GM23248 (cell line): Measurements from ENCODE around the gene LLGL1. TPM values are rescaled to one million over a fixed set of nuclear protein-coding genes. Genes with fewer than 3 reads are reported as not detected.
A peak's percentile ranks its signal among the peaks of the same experiment; 100 is the strongest.

Experiments used
- DNase-seq: peaks from one replicate; pipeline ENCODE4 v3.0.0-alpha.2; 2015
- H2AFZ ChIP-seq: fragments of 200-600 bp; sonication (generic); 2 replicates; pipeline ENCODE4 v1.6.1; 2016; ENCODE audit warnings: antibody characterized with exemption
- H3F3A ChIP-seq: fragments of 200-600 bp; sonication (generic); 2 replicates; pipeline ENCODE4 v1.6.1; 2016; ENCODE audit warnings: mild to moderate bottlenecking, antibody characterized with exemption, mixed run types; ENCODE audit not compliant: insufficient read depth
- H3K27ac ChIP-seq: fragments of 200-600 bp; sonication (generic); 2 replicates; pipeline ENCODE4 v1.5.1; 2016; ENCODE audit warnings: mild to moderate bottlenecking
- H3K27me3 ChIP-seq: fragments of 200-600 bp; sonication (generic); replicated peaks from 2 replicates; pipeline ENCODE4 v1.6.1; 2016; ENCODE audit warnings: mild to moderate bottlenecking; ENCODE audit not compliant: insufficient read depth
- H3K36me3 ChIP-seq: fragments of 200-600 bp; sonication (generic); 2 replicates; pipeline ENCODE4 v1.6.1; 2016; ENCODE audit warnings: low read depth, mild to moderate bottlenecking
- H3K4me1 ChIP-seq: fragments of 200-600 bp; sonication (generic); 2 replicates; pipeline ENCODE4 v1.6.1; 2016; ENCODE audit warnings: mild to moderate bottlenecking; ENCODE audit not compliant: insufficient read depth
- H3K4me2 ChIP-seq: fragments of 200-600 bp; sonication (generic); one replicate; pipeline ENCODE4 v1.6.1; 2016; ENCODE audit warnings: mild to moderate bottlenecking; ENCODE audit not compliant: unreplicated experiment
- H3K4me3 ChIP-seq: fragments of 200-600 bp; sonication (generic); 2 replicates; pipeline ENCODE4 v1.5.1; 2016; ENCODE audit warnings: mild to moderate bottlenecking
- H3K79me2 ChIP-seq: fragments of 200-600 bp; sonication (generic); 2 replicates; pipeline ENCODE4 v1.6.1; 2016; ENCODE audit warnings: mild to moderate bottlenecking; ENCODE audit not compliant: insufficient read depth
- H3K9ac ChIP-seq: fragments of 200-600 bp; sonication (generic); 2 replicates; pipeline ENCODE4 v1.6.1; 2016; ENCODE audit warnings: mild to moderate bottlenecking
- H3K9me2 ChIP-seq: fragments of 200-600 bp; sonication (generic); 2 replicates; pipeline ENCODE4 v1.6.1; 2016; ENCODE audit warnings: mixed run types, mild to moderate bottlenecking, moderate library complexity; ENCODE audit not compliant: insufficient read depth
- H3K9me3 ChIP-seq: fragments of 200-600 bp; sonication (generic); one replicate; pipeline ENCODE4 v1.6.1; 2017; ENCODE audit warnings: low read depth
- H4K20me1 ChIP-seq: fragments of 200-600 bp; sonication (generic); 2 replicates; pipeline ENCODE4 v1.6.0; 2016; ENCODE audit not compliant: insufficient read depth
- EZH2 ChIP-seq: fragments of 200-600 bp; sonication (generic); IDR thresholded peaks from 2 replicates; pipeline ENCODE4 v1.6.1; 2018; ENCODE audit warnings: antibody characterized with exemption, mild to moderate bottlenecking; ENCODE audit not compliant: insufficient read depth, poor library complexity, severe bottlenecking
- EZH2phosphoT487 ChIP-seq: fragments of 200-600 bp; sonication (generic); IDR thresholded peaks from 2 replicates; pipeline ENCODE4 v1.6.1; 2018; ENCODE audit warnings: antibody characterized with exemption, moderate library complexity, mild to moderate bottlenecking, low read depth; ENCODE audit not compliant: insufficient read depth
- WGBS, 2 experiments: methylation state at CpG; one replicate each; pipeline ENCODE4 v1.1.6; 2015 to 2017; ENCODE audit warnings: low lambda C conversion rate in 2 of 2, low coverage in 1 of 2; ENCODE audit errors: missing lambda C conversion rate in 2 of 2; 5-methylcytosine and 5-hydroxymethylcytosine counted together
- in situ Hi-C: fragments of 300-500 bp; cut with MboI; formaldehyde crosslinking; loops from 2 replicates; pipeline ENCODE4 v1.15.0; 2020
- polyA plus RNA-seq: library from polyadenylated mRNA; unstranded; fragments of >200 nt; fragmentation: Nextera tagmentation; extraction: Ambion mirVana; gene quantifications from 2 replicates; pipeline ENCODE4 v1.2.1, GENCODE V29; 2016
- total RNA-seq: library from RNA; depleted of rRNA; stranded (reverse); fragments of >200 nt; shearing (Covaris generic); gene quantifications from 2 replicates; pipeline ENCODE4 v1.2.3, GENCODE V29; 2014

Gene LLGL1
- total and polyA plus RNA-seq, 2 experiments from 2014 or later = 3.5 to 40.3 TPM

DNA sequence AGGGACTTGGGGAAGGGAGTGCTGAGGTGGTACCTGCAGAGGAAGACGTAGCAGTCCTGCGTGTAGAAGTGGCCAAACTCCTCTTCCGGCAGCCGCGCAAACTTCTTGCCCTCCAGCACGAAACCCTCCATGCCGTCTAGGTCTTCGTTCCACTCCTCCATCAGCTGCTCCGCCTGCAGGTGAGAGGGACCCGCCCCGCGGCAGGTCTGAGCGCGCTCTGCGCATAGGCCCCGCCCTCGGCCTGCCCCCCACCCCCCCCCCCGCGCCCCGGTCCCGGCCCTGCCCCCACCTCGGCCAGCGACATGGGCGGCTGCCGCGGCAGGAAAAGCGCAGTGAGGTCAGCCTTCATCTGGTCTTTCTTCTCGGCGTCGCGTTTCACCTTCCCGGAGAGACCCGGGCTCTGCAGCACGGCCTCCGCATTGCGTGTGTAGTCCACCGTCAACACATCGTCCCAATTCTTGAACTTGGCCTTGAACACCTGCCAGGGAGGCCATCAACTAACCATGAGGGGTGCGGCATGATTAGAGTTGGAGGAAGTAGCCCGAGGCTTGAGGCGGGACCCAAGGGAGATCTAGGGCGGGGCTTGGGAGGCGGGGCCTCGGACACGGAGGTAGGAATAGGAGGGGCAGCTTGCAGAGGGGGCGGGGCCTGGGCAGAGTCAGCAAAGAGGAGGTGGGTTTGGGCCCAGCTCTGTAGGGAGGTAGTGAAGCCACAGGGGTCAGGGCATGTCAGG lies 21.6 kb downstream of the LLGL1 start:
- Histone ChIP-seq H3K9me2 (no peaks in the 10 kb centered on the region), H4K20me1 (no peaks in the 10 kb centered on the region), H3K9me3 (no peaks in the 10 kb centered on the region), H3K4me1 (no peaks in the 10 kb centered on the region), H3K9ac (no peak overlapping the region), H3F3A (peaks cover 6% of the 10 kb centered on the region; the same call in 1 of the 2 replicates), H3K4me3 (no peak overlapping the region), H3K79me2 (no peaks in the 10 kb centered on the region), H3K27me3 (no peaks in the 10 kb centered on the region), H3K4me2 (no peak overlapping the region), H3K36me3 (peaks cover 36% of the 10 kb centered on the region; the same call in 1 of the 2 replicates), H2AFZ (no peak overlapping the region), H3K27ac (no peak overlapping the region)
- 55 to 64% methylated on average over 29 to 46 of the region's 46 CpGs for whole genome bisulfite sequencing, 2 experiments
- no peak for TF ChIP-seq EZH2phosphoT487
- no peak for TF ChIP-seq EZH2
- DNase-seq = peak; percentile 63
- in situ Hi-C loops = no loop called here

DNA sequence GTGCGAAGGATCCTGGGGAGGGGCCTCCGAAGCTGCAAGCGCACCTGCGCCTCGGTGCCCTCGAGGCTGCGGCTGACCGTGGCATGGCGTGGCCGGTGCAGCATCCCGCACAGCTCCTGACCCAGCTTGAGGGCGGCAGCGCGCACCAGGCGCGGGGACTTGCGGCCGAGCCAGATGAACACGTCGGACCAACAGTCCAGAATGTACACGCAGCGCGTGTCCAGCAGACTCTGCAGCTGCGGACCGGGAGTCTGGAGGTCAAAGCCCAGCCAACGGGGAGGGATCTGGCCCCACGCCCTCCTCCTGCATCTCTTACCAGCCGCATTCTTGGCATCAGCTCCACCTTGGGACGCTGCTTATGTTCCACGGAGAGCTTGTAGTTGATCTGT lies 22.2 kb downstream of the LLGL1 start:
- in situ Hi-C loops = no loop called here
- no peaks in the 10 kb centered on the region for H3K27me3 ChIP-seq
- no peaks in the 10 kb centered on the region for H3K9me3 ChIP-seq
- no peak overlapping the region for H3K27ac ChIP-seq
- H3K79me2 ChIP-seq = peaks cover 3% of the 10 kb centered on the region; the same call in 1 of the 2 replicates
- DNase-seq = no peak
- peaks cover 36% of the 10 kb centered on the region; the same call in 1 of the 2 replicates for H3K36me3 ChIP-seq
- TF ChIP-seq EZH2 (no peak), EZH2phosphoT487 (no peak)
- no peaks in the 10 kb centered on the region for H3K9me2 ChIP-seq
- peaks cover 6% of the 10 kb centered on the region; the same call in 1 of the 2 replicates for H3F3A ChIP-seq
- WGBS, 2 experiments = 89 to 90% methylated on average over 21 to 30 of the region's 30 CpGs
- H3K4me2 ChIP-seq = no peak overlapping the region
- H3K9ac ChIP-seq = no peak overlapping the region
- no peak overlapping the region for H3K4me3 ChIP-seq
- no peaks in the 10 kb centered on the region for H3K4me1 ChIP-seq
- no peaks in the 10 kb centered on the region for H4K20me1 ChIP-seq
- H2AFZ ChIP-seq = no peak overlapping the region

DNA sequence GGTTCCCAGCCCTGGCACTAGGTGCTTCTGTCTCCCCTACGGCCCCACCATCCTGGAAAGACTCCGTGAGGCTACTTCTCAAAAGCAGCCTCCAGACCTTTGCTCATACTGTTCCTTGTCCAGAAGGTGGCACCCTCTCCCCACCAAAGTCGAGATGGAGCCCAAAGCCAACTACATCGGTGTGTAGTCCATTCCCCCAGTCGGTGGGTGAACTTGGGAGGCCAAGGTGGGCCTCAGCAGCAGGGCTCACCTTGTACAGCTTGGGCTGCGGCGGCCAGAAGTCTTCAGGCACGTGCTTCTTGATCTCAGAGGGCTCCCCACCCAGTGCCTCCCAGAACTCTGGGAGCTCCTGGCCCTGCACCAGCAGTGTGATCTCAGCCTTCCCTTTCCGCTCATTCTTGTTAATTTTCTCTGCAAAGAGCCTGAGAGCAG lies 22.9 kb downstream of the LLGL1 start:
- 46% methylated on average over 9 of the region's 9 CpGs for WGBS, 2 experiments

DNA sequence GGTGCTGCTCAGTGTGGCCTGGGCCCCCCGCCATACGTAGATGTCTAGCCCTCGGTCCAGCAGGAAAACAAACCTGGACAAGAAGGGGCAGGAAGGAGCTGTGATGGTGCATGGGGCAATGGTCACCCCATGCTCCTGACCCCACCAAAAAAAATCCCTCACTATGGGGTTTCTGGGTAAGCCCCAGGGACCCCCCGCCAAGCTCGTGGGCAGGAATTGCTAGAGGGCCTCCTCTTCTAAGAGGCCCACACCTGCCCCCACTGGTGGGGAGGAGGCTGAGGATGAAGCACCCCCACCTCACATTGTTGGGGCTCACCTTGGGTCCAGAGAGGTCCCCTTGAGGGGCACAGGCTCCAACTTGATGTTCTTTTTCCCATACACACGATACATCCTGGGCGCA lies 23.4 kb downstream of the LLGL1 start:
- Histone ChIP-seq H3K9ac (no peak overlapping the region), H3K4me2 (no peak overlapping the region), H3K36me3 (peaks cover 43% of the 10 kb centered on the region; the same call in 1 of the 2 replicates), H3K79me2 (peaks cover 10% of the 10 kb centered on the region; the same call in 1 of the 2 replicates), H3K4me1 (no peaks in the 10 kb centered on the region), H3K9me3 (no peaks in the 10 kb centered on the region), H3K27me3 (no peaks in the 10 kb centered on the region), H3K9me2 (no peaks in the 10 kb centered on the region), H2AFZ (no peak overlapping the region), H3K4me3 (no peak overlapping the region), H3K27ac (no peak overlapping the region), H4K20me1 (no peaks in the 10 kb centered on the region), H3F3A (peaks cover 6% of the 10 kb centered on the region; the same call in 1 of the 2 replicates)
- TF ChIP-seq EZH2 (no peak), EZH2phosphoT487 (no peak)
- 87 to 91% methylated on average over 7 of the region's 7 CpGs for WGBS, 2 experiments
- in situ Hi-C loops = no loop called here
- DNase-seq = no peak

More for the DNA sequence above, 22.9 kb downstream of the LLGL1 start:
- in situ Hi-C loops = no loop called here
- H4K20me1 ChIP-seq = no peaks in the 10 kb centered on the region
- H2AFZ ChIP-seq = no peak overlapping the region
- H3K9me3 ChIP-seq = no peaks in the 10 kb centered on the region
- no peaks in the 10 kb centered on the region for H3K4me1 ChIP-seq
- no peaks in the 10 kb centered on the region for H3K9me2 ChIP-seq
- peaks cover 6% of the 10 kb centered on the region; the same call in 1 of the 2 replicates for H3F3A ChIP-seq
- peaks cover 42% of the 10 kb centered on the region; the same call in 1 of the 2 replicates for H3K36me3 ChIP-seq
- H3K9ac ChIP-seq = no peak overlapping the region
- no peaks in the 10 kb centered on the region for H3K27me3 ChIP-seq
- H3K4me3 ChIP-seq = no peak overlapping the region
- H3K79me2 ChIP-seq = peaks cover 10% of the 10 kb centered on the region; the same call in 1 of the 2 replicates
- no peak overlapping the region for H3K27ac ChIP-seq
- TF ChIP-seq EZH2phosphoT487 = no peak
- DNase-seq = peak; percentile 76
- H3K4me2 ChIP-seq = no peak overlapping the region
